Esophagus mucosa (tissue), 1 donor: ENCODE data around the gene IRF1. TPM values are rescaled to one million over a fixed set of nuclear protein-coding genes. Genes with fewer than 3 reads are reported as not detected.

Experiments used
- ATAC-seq: fragments of 200-7000 bp; cut with Tn5 transposase; one replicate; pipeline ENCODE4 v1.9.1; 2020
- total RNA-seq: library from RNA; stranded (reverse); gene quantifications from one replicate; pipeline ENCODE4 v1.2.4, GENCODE V29; 2023
- donor health status: DM: yes; HTN: yes; CAD: no.

Gene IRF1
- total RNA-seq, 1 donor from 2014 or later: 9.1 TPM

GRCh38 chr5:132474131-132474723, 16.3 kb downstream of the IRF1 start:
- ATAC-seq: no peak

- ATAC-seq: no peak
Observed at GRCh38 chr5:132473668-132474067, 16.9 kb downstream of the IRF1 start.

GRCh38 chr5:132473019-132473531, 17.5 kb downstream of the IRF1 start:
- peak; percentile 63 for ATAC-seq

GRCh38 chr5:132472431-132472830, 18.1 kb downstream of the IRF1 start:
- no peak for ATAC-seq

GRCh38 chr5:132471944-132472343, 18.6 kb downstream of the IRF1 start:
- no peak for ATAC-seq

- ATAC-seq: no peak
Observed at GRCh38 chr5:132471151-132471907, 19.2 kb downstream of the IRF1 start.

GRCh38 chr5:132470596-132470995, 20.0 kb downstream of the IRF1 start:
- ATAC-seq: no peak

GRCh38 chr5:132470010-132470392, 20.6 kb downstream of the IRF1 start:
- no peak for ATAC-seq

GRCh38 chr5:132469380-132470009, 21.1 kb downstream of the IRF1 start:
- ATAC-seq: no peak

- ATAC-seq: no peak
Observed at GRCh38 chr5:132468656-132469379, 21.8 kb downstream of the IRF1 start.

GRCh38 chr5:132467287-132467984, 23.1 kb downstream of the IRF1 start:
- peak; percentile 4 for ATAC-seq

- peak; percentile 57 for ATAC-seq
Observed at GRCh38 chr5:132466433-132467286, 23.9 kb downstream of the IRF1 start.

GRCh38 chr5:132465059-132465707, 25.4 kb downstream of the IRF1 start:
- peak; percentile 42 for ATAC-seq

GRCh38 chr5:132464156-132464939, 26.2 kb downstream of the IRF1 start:
- no peak for ATAC-seq

- ATAC-seq: no peak
Observed at GRCh38 chr5:132463811-132464155, 26.8 kb downstream of the IRF1 start.

- ATAC-seq: no peak
Observed at GRCh38 chr5:132462856-132463745, 27.5 kb downstream of the IRF1 start.

GRCh38 chr5:132462333-132462732, 28.2 kb downstream of the IRF1 start:
- no peak for ATAC-seq

GRCh38 chr5:132461569-132462070, 29.0 kb downstream of the IRF1 start:
- ATAC-seq: no peak
